ENCODE data around the gene AGMO. TPM values are rescaled to one million over a fixed set of nuclear protein-coding genes. Genes with fewer than 3 reads are reported as not detected.

Gene AGMO
- total RNA-seq, 1 donor, result 0.18 TPM

GRCh38 chr7:15252181-15252580, 309.6 kb downstream of the AGMO start:
- TF ChIP-seq CTCF (IDR thresholded peaks at IDR 0.05; ENCODE audit: insufficient read depth, low read length), result no peak
- no peak overlapping the region for H3K4me3 ChIP-seq (ENCODE audit: low read depth, low read length)
- DNase-seq (ENCODE audit: low read depth), result no peak

GRCh38 chr7:15248514-15248913, 313.3 kb downstream of the AGMO start:
- DNase-seq (ENCODE audit: low read depth), result no peak
- no peak for TF ChIP-seq CTCF (IDR thresholded peaks at IDR 0.05; ENCODE audit: insufficient read depth, low read length)

GRCh38 chr7:15245831-15246230, 316.0 kb downstream of the AGMO start:
- DNase-seq (ENCODE audit: low read depth), result no peak
- no peak overlapping the region for H3K4me3 ChIP-seq (ENCODE audit: low read depth, low read length)
- no peak for TF ChIP-seq CTCF (IDR thresholded peaks at IDR 0.05; ENCODE audit: insufficient read depth, low read length)

More at GRCh38 chr7:15248514-15248913, 313.3 kb downstream of the AGMO start:
- no peak overlapping the region for H3K4me3 ChIP-seq (ENCODE audit: low read depth, low read length)

GRCh38 chr7:15239801-15240200, 322.0 kb downstream of the AGMO start:
- H3K4me3 ChIP-seq (ENCODE audit: low read depth, low read length), result no peak overlapping the region
- DNase-seq (ENCODE audit: low read depth), result peak; percentile 8
- TF ChIP-seq CTCF (IDR thresholded peaks at IDR 0.05; ENCODE audit: insufficient read depth, low read length), result no peak

GRCh38 chr7:15236952-15237351, 324.9 kb downstream of the AGMO start:
- no peak overlapping the region for H3K4me3 ChIP-seq (ENCODE audit: low read depth, low read length)
- no peak for TF ChIP-seq CTCF (IDR thresholded peaks at IDR 0.05; ENCODE audit: insufficient read depth, low read length)
- no peak for DNase-seq (ENCODE audit: low read depth)

- no peak for TF ChIP-seq CTCF (IDR thresholded peaks at IDR 0.05; ENCODE audit: insufficient read depth, low read length)
- H3K4me3 ChIP-seq (ENCODE audit: low read depth, low read length), result no peak overlapping the region
- no peak for DNase-seq (ENCODE audit: low read depth)
Measured at GRCh38 chr7:15234431-15234830, 327.4 kb downstream of the AGMO start.

- no peak overlapping the region for H3K4me3 ChIP-seq (ENCODE audit: low read depth, low read length)
- DNase-seq (ENCODE audit: low read depth), result no peak
- TF ChIP-seq CTCF (IDR thresholded peaks at IDR 0.05; ENCODE audit: insufficient read depth, low read length), result no peak
Measured at GRCh38 chr7:15228831-15229230, 333.0 kb downstream of the AGMO start.

Measured in fibroblast of the aortic adventitia (primary cell).